Daoy (cell line): ENCODE measurements around the gene EEPD1. TPM values are rescaled to one million over a fixed set of nuclear protein-coding genes. Genes with fewer than 3 reads are reported as not detected.
"Not testable (repeated sequence)": the region's sequence is repeated elsewhere in the genome, so short reads cannot be mapped to it uniquely, and the experiment has no call there.

Experiments used
- DNase-seq: peaks from one replicate; pipeline ENCODE4 v3.0.0-alpha.2; 2015; ENCODE audit warnings: low read depth
- total RNA-seq: library from RNA; depleted of rRNA; stranded (reverse); fragments of >200 nt; shearing (Covaris generic); gene quantifications from 2 replicates; pipeline ENCODE4 v1.2.3, GENCODE V29; 2014; rRNA removed

The EEPD1 gene
- total RNA-seq, 1 experiment from 2014 or later: 10.7 TPM

GRCh38 chr7:36317276-36317675 is 164.2 kb downstream of the EEPD1 start:
- DNase-seq: no peak

GRCh38 chr7:36318116-36318515 is 165.1 kb downstream of the EEPD1 start:
- DNase-seq: no peak

- DNase-seq: not testable (repeated sequence)
These were observed 168.2 kb downstream of the EEPD1 start for GRCh38 chr7:36321284-36321683.

GRCh38 chr7:36336390-36336789 is 183.3 kb downstream of the EEPD1 start:
- no peak for DNase-seq

GRCh38 chr7:36338256-36338655 is 185.2 kb downstream of the EEPD1 start:
- DNase-seq: no peak

GRCh38 chr7:36343548-36343947 is 190.5 kb downstream of the EEPD1 start:
- no peak for DNase-seq

- DNase-seq: no peak
These were observed 191.6 kb downstream of the EEPD1 start for GRCh38 chr7:36344622-36345021.

- DNase-seq: no peak
These were observed 193.3 kb downstream of the EEPD1 start for GRCh38 chr7:36346260-36346831.

GRCh38 chr7:36348256-36348655 is 195.2 kb downstream of the EEPD1 start:
- DNase-seq: no peak

- no peak for DNase-seq
These were observed 195.7 kb downstream of the EEPD1 start for GRCh38 chr7:36348771-36349170.

- no peak for DNase-seq
These were observed 196.6 kb downstream of the EEPD1 start for GRCh38 chr7:36349626-36350025.

Other genes starting within 250 kb of the EEPD1 start
- 460 and 468 TPM in 2 replicates for gene ANLN, start 236.6 kb downstream of the EEPD1 start, total RNA-seq